GM23248 (cell line): ENCODE data around the gene RAPGEFL1.
"Not testable (repeated sequence)": the region's sequence is repeated elsewhere in the genome, so short reads cannot be mapped to it uniquely, and the experiment has no call there.

Experiments
- EZH2 ChIP-seq: fragments of 200-600 bp; sonication (generic); IDR thresholded peaks from 2 replicates; pipeline ENCODE4 v1.6.1; 2018; ENCODE audit warnings: antibody characterized with exemption, mild to moderate bottlenecking; ENCODE audit not compliant: insufficient read depth, poor library complexity, severe bottlenecking
- EZH2phosphoT487 ChIP-seq: fragments of 200-600 bp; sonication (generic); IDR thresholded peaks from 2 replicates; pipeline ENCODE4 v1.6.1; 2018; ENCODE audit warnings: antibody characterized with exemption, moderate library complexity, mild to moderate bottlenecking, low read depth; ENCODE audit not compliant: insufficient read depth

- TF ChIP-seq EZH2, EZH2phosphoT487: not testable (repeated sequence)
Observed at GRCh38 chr17:40229146-40229545, 51.9 kb downstream of the RAPGEFL1 start.
